Esophagus muscularis mucosa (tissue), 4 donors: ENCODE measurements around the gene PTPRE. TPM values are rescaled to one million over a fixed set of nuclear protein-coding genes. Genes with fewer than 3 reads are reported as not detected.

Experiments used
- DNase-seq: peaks from one replicate; pipeline ENCODE4 v3.0.0-alpha.2; 2017; ENCODE audit errors: extremely low spot score
- H3K27ac ChIP-seq, 4 donors: fragments of 200-600 bp; sonication (generic); replicated peaks in 1 of 4; 1 replicate in 3 of 4; 2 replicates in 1 of 4; pipeline ENCODE4 v1.5.1; 2016 to 2019; ENCODE audit warnings: mild to moderate bottlenecking in 1 of 4
- H3K27me3 ChIP-seq, 4 donors: fragments of 200-600 bp; sonication (generic); one replicate each; pipeline versions ENCODE4 v1.5.1 to v1.6.0; 2016 to 2019
- H3K36me3 ChIP-seq, 4 donors: fragments of 200-600 bp; sonication (generic); one replicate each; pipeline ENCODE4 v1.5.1; 2016 to 2019
- H3K4me1 ChIP-seq, 4 donors: fragments of 200-600 bp; sonication (generic); one replicate each; pipeline ENCODE4 v1.5.1; 2016 to 2019
- H3K4me3 ChIP-seq, 4 donors: fragments of 200-600 bp; sonication (generic); 1 replicate in 2 of 4; 2 replicates in 2 of 4; pipeline ENCODE4 v1.5.1; 2016 to 2019; ENCODE audit warnings: mild to moderate bottlenecking in 4 of 4, moderate library complexity in 1 of 4
- H3K9me3 ChIP-seq, 4 donors: fragments of 200-600 bp; sonication (generic); 1 replicate in 3 of 4; 2 replicates in 1 of 4; pipeline ENCODE4 v1.5.1; 2016 to 2019
- CTCF ChIP-seq, 3 experiments: fragments of 200-600 bp in 2 of 3; fragments of 450-650 bp in 1 of 3; sonication (generic) in 2 of 3; IDR thresholded peaks; one replicate each; pipeline ENCODE4 v1.5.1; 2017 to 2019; ENCODE audit warnings: antibody characterized with exemption in 3 of 3, mild to moderate bottlenecking in 2 of 3, moderate library complexity in 1 of 3
- EP300 ChIP-seq: sonication (generic); formaldehyde crosslinking; IDR thresholded peaks from one replicate; pipeline ENCODE4 v1.6.1; 2017; ENCODE audit warnings: antibody characterized with exemption
- POLR2A ChIP-seq: fragments of 450-650 bp; IDR thresholded peaks from one replicate; pipeline ENCODE4 v1.6.1; 2017; ENCODE audit warnings: antibody characterized with exemption, moderate library complexity, mild to moderate bottlenecking, low read depth
- POLR2AphosphoS5 ChIP-seq, 2 donors: sonication (generic); formaldehyde crosslinking; IDR thresholded peaks; one replicate each; pipeline ENCODE4 v1.6.1; 2017; ENCODE audit warnings: antibody characterized with exemption in 2 of 2
- WGBS: methylation state at CpG from one replicate; pipeline ENCODE4 v1.1.5; 2018; 5-methylcytosine and 5-hydroxymethylcytosine counted together
- intact Hi-C: fragments of 100-400 bp; cut with DNase I; formaldehyde crosslinking; loops from one replicate; pipeline ENCODE4 v1.15.1; 2023
- total RNA-seq, 4 donors: library from RNA; depleted of rRNA; stranded (reverse); fragments of >200 nt; gene quantifications; one replicate each; pipeline versions ENCODE4 v1.1.0 to v1.2.1, GENCODE V29; 2016

Gene PTPRE
- total RNA-seq, 4 donors from 2014 or later = 8.7 to 22.4 (median 13.3) TPM

DNA sequence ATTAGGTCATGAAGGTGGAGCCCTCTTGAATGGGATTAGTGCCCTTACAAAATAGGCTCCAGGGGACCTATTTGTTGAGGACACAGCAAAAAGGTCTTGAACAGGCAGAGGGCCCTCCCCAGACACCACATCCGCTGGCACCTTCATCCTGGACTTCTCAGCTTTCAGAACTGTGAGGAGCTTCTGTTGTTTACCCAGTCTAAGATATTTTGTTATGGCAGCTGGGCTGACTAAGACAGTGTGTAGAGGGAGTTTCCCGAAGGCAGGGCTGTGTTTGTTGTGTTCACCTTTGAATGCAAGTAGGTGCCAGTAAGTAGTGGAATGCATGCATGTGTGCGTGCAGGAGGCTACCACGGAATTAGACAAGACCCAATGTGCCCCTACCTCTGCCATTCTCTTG is 106.7 kb downstream of the PTPRE start:
- Histone ChIP-seq H3K4me3 (no peak overlapping the region), H3K27me3 (peaks cover 0 to 39% (median 0%) of the 10 kb centered on the region in 4 donors), H3K27ac (no peak overlapping the region), H3K36me3 (no peaks in the 10 kb centered on the region), H3K9me3 (no peaks in the 10 kb centered on the region), H3K4me1 (peaks cover 9 to 25% (median 16%) of the 10 kb centered on the region in 4 donors)
- no peak for DNase-seq
- TF ChIP-seq CTCF (IDR thresholded peaks at IDR 0.05) (no peak), POLR2AphosphoS5 (IDR thresholded peaks at IDR 0.05) (no peak), POLR2A (no peak), EP300 (no peak)
- 89% methylated on average over 4 of the region's 4 CpGs for WGBS
- intact Hi-C loops = no loop called here

DNA sequence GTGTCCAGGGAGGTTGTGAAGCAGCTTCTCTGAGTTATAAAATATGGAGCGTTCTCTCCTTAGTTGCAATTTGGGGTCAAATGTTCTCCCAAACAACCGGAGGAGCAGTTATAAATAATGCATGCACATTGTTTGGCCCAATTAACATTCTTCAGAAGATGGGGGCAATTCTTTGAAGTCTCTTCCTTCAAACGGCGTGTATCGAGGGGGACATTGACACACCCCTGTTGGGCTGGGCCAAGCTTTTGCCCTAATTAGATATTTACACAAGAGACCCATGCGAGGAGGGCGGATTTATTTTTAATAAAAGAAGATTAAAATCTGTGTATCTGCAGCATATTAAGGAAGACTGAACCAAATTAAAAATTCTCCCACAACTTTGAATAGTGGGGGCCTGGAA is 107.3 kb downstream of the PTPRE start:
- Histone ChIP-seq H3K4me3 (no peak overlapping the region), H3K36me3 (no peaks in the 10 kb centered on the region), H3K9me3 (no peaks in the 10 kb centered on the region), H3K27me3 (peaks cover 0 to 39% (median 0%) of the 10 kb centered on the region in 4 donors), H3K4me1 (peaks cover 9 to 23% (median 13%) of the 10 kb centered on the region in 4 donors), H3K27ac (no peak overlapping the region)
- intact Hi-C loops = no loop called here
- 82% methylated on average over 7 of the region's 7 CpGs for WGBS
- TF ChIP-seq POLR2AphosphoS5 (IDR thresholded peaks at IDR 0.05) (no peak), EP300 (no peak), CTCF (IDR thresholded peaks at IDR 0.05) (no peak), POLR2A (no peak)
- no peak for DNase-seq

DNA sequence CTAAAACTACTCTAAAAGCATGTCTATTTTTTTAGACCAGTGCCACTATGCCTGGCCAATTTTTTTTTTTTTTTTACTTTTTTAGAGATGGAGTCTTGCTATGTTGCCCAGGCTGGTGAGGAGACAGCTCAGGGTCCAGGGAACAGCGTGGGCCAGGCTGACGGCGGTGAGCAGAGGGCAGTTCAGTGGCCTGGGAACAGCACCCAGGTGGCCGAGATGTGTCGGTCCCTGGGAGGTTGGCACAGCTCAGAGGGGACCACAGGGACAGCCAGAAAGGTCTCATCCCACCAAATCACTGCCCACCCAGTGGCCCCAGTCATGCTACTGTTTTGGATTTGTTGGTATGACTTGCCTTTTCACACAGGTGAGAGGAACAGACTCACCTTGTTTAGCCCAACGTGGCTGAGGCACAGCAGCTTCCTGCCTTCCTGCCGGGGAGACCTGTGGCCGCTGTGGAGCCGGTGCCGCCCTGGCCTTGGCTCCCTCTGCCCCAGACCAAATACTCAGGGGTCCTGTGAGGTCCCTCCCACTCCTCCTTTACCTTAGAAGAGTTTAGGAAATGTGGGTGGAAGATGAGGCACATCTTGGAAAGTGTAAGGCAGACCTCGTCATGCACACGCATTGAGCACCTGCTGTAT is 109.6 kb downstream of the PTPRE start:
- WGBS = 91% methylated on average over 8 of the region's 12 CpGs
- peaks cover 0 to 6% (median 0%) of the 10 kb centered on the region in 4 donors for H3K36me3 ChIP-seq
- intact Hi-C loops = no loop called here
- TF ChIP-seq POLR2AphosphoS5 (IDR thresholded peaks at IDR 0.05) (no peak), CTCF (IDR thresholded peaks at IDR 0.05) (no peak), EP300 (no peak), POLR2A (no peak)
- H3K27ac ChIP-seq = no peak overlapping the region
- H3K4me3 ChIP-seq = no peak overlapping the region
- DNase-seq = no peak
- H3K9me3 ChIP-seq = no peaks in the 10 kb centered on the region
- peaks cover 0 to 31% (median 0%) of the 10 kb centered on the region in 4 donors for H3K27me3 ChIP-seq
- H3K4me1 ChIP-seq = peaks cover 2 to 3% (median 3%) of the 10 kb centered on the region in 4 donors

DNA sequence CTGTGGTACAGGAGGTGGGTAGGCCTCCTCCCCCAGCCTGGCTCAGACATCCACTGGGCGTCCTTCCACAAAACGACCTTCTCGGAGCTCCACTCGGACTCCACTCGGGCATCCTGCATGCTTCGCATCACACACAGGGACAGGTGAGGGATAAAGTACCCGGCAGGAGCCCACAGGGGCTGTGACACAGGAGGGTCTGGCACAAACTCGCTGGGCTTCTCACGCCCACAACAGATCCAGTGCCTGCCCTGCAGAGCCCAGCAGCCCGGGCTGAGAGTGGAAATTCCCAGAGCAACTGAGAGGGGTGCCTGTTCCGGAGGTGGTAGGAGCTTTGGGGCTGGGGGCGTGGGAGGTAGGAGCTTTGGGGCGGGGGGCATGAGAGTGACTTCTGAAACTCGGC is 110.9 kb downstream of the PTPRE start:
- intact Hi-C loops = no loop called here
- H3K36me3 ChIP-seq = peaks cover 0 to 6% (median 0%) of the 10 kb centered on the region in 4 donors
- TF ChIP-seq POLR2AphosphoS5 (IDR thresholded peaks at IDR 0.05) = no peak
- TF ChIP-seq POLR2A = no peak
- TF ChIP-seq EP300 = no peak
- TF ChIP-seq CTCF (IDR thresholded peaks at IDR 0.05) = no peak
- H3K27ac ChIP-seq = no peak overlapping the region
- H3K4me1 ChIP-seq = no peaks in the 10 kb centered on the region
- DNase-seq = no peak
- H3K4me3 ChIP-seq = no peak overlapping the region
- H3K27me3 ChIP-seq = peaks cover 0 to 21% (median 0%) of the 10 kb centered on the region in 4 donors
- H3K9me3 ChIP-seq = no peaks in the 10 kb centered on the region
- WGBS = 80% methylated on average over 5 of the region's 14 CpGs
